HG02623 (cell line): ENCODE data around the gene CSNK1G1.
"Not testable (repeated sequence)": the region's sequence is repeated elsewhere in the genome, so short reads cannot be mapped to it uniquely, and the experiment has no call there.

Experiments
- ATAC-seq: cut with Tn5 transposase; IDR thresholded peaks from one replicate; pipeline ENCODE4 v1.9.1; 2021; ENCODE audit warnings: moderate library complexity; ENCODE audit not compliant: unreplicated experiment

Gene CSNK1G1

DNA sequence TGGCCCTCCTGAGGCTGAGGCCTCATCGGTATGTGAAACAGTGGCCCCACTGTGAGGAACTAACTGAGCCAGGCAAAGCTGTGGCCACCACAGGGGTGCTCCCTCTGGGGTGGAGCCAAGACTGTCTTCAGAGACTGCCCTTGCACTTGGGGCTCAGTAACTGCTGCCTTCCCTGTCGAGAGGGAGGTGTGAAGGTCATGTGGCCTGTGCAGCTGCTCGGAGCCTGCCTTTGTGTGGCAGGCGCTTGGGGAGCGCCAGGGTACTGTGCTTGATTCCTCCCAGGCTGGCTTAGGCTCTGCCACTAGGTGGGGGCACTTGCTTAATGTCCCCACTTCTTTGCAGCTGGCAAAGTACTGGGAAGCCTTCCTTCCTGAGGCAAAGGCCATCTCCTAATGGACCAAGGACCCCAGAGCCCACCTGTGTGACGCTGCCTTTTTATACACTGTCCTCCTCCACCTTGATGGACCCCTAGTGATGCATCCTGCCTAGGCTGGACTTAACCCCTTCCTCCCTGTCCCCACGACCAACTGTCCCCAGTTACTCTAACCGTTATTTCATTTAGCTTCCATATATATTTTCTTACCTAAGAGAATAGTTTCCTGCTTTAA, 218.6 kb downstream of the CSNK1G1 start:
- ATAC-seq: no peak

DNA sequence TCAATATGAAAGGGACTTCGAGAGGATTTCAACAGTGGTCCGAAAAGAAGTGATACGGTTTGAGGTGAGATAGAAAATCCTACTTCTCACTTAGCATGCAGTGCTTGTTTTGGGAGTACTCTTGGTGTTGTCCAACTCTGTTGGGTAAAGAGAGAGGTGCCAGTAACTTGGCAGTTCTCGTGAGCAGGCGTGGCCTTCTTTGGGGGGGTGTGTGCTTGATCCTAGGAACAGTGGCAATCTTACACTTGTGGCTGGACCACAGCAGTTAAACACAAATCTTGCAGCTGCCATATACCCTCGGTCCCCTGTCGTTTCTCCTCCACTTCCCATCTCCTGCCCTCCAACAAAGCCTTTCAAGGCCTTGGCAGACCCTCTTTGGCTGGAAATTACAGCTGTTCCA, 219.6 kb downstream of the CSNK1G1 start:
- no peak for ATAC-seq

DNA sequence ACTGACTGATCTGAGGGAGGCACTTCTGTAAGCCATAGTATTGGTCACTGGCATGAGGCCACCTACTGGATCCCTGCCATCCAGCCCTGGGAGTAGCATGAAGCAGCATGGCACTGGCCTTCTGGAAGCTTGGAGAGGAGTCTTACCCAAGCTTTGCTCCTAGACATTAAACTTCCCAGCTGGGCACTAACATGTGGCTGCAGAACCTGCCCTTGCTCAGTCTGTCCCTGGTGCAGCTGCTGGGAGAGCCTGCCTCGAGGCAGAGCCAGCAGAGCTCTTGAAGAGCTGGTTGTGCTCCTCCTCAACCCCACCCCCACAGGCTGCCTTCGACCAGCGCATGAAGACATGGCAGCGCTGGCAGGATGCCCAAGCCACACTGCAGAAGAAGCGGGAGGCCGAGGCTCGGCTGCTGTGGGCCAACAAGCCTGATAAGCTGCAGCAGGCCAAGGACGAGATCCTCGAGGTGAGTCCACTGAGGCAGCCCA, 221.6 kb downstream of the CSNK1G1 start:
- no peak for ATAC-seq

DNA sequence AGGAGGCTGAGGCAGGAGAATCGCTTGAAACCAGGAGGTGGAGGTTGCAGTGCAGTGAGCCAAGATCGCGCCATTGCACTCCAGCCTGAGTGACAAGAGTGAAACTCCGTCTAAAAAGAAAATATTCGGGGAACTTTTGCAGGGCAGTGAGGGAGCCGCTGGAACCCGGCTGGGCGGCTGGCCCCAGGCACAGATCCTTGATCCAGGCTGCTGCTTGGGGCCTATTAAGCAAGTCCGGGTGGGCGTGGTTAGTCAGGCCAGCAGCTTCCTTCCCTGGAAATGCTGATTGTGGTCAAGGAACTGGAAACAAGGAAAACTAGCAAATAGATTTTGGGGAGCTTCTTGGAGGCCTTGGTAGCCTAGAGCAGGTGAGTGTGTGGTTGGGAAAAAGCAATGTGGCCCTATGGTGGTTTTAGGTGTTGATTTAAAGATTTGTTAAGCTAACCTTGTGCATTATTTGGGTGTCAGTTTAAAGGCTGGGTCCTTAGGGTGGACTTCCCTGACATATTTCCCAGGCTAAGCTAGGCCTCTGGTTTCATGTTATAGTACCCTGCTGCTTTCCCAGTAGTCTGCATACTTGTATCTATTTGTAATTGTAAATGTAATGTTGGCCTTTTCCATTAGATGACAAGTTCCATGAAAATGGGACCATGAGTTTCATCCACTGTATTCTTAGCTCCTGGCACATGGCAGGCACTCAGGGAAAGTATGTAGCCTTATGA, 222.2 kb downstream of the CSNK1G1 start:
- no peak for ATAC-seq

DNA sequence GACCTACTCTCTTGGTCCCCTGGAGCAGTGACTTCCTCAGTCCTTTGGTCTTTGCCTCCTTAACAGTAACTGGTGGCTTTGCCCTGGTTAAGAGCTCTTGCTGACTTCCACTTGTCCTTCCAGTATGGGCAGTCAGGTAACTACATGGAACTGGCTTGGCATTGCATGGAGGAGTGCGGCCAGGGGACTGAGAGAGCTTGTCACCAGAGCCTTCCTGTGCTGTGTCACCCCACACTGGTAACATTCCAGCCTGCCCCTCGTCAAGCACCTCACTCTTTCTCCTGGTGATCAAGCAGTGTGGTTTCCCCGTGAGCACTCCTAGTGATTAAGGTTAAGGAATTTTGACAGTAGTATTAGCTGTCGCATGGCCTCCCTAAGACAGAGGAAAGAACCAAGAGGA, 223.8 kb downstream of the CSNK1G1 start:
- no peak for ATAC-seq

DNA sequence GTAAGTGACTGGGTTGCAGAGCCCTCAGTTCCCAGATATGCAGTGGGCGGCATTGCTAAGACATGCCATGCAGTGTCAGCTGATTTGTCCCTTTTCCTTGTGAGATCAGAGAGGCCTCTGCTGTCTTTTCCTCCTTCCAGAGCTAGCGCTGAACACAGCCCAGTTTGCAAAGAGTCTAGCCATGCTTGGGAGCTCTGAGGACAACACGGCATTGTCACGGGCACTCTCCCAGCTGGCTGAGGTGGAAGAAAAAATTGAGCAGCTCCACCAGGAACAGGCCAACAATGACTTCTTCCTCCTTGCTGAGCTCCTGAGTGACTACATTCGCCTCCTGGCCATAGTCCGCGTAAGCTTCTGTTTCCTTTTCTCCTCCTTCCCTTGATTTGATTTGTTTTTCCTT, 224.4 kb downstream of the CSNK1G1 start:
- ATAC-seq: no peak

DNA sequence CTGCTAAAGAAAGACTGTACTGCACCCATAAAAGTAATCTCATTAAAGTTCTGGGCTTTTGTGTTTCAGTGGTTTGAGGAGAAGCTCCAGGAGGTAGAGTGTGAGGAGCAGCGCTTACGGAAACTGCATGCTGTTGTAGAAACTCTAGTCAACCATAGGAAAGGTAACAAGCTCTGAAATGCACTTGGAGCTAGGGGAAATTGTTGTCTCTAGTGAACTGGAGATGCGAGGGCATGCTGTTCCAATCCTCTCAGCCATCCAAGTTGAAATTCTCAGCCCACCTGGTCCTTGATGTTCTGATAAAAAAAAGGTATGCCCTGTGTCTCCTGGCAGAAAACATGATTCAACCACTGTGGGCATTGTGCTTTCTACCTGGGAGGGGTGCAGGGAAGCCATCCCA, 225.8 kb downstream of the CSNK1G1 start:
- ATAC-seq: no peak

DNA sequence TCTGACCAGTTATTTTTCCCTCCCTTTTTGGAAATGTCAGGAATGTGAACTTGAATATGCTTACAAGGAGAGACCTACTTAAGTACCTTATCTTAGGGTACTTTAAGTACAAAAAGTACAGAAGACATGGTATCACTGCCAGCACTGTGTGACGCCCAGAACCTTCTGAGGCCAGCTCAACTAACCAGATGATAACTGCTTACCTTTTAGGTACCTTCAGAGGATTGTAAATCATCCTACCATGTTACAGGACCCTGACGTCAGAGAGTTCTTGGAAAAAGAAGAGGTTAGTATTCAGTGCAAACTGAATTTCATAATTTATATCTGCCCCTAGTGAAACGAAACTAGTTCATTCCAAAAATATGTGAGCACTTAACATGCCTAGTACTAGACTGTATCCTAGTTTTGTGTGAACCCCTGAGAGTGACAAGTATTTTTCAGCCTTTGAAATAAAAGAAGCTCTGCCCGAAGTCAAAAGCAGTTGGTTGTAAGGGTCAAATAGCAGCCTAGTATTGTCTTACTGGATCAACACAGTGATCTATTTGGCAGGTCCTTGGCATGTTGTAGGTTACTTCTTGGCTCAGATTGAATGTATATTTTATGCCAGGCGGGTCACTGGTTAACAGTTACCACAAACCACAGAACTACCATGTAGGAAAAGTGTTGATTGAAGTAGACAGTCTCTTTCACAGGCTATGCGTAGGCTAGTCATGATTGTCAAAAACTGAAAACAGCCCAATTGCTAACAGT, 228.3 kb downstream of the CSNK1G1 start:
- ATAC-seq: no peak

DNA sequence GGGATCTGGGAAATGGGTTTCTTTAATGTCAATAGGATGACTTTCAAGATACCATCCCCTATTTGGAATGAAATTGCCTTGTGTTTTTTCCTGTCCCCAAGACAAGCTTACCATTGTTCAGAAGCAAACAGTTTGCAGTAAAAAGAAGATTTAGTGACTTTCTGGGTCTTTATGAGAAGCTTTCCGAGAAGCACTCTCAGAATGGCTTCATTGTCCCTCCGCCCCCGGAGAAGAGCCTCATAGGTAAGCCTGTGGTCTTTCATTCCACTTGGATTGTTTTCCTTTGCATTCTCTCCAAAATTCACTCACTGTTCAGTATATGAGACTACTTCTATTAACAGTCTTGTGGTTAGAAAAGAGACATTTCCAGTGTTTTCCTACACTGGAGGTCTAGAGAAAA, 230.0 kb downstream of the CSNK1G1 start:
- no peak for ATAC-seq

DNA sequence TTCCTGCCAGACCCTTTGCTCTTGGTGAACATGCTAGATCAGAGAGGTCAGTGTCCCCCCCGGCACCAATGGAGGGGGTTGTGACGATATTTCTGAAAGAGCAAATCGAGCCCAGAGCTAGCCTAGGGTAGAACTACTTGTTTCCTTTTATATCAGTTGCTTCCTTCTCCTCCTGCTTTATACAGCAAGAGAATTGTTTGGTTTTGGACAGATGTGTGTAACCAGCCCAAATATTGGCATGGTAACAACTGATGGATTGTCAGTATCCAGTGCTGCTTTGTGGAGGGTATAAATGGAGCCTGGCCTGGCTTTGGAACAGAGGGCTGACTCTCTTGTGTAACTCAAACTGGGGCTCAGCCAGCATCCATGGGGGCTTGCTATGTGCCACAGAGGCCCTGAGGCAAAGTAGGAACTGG, 233.0 kb downstream of the CSNK1G1 start:
- no peak for ATAC-seq

DNA sequence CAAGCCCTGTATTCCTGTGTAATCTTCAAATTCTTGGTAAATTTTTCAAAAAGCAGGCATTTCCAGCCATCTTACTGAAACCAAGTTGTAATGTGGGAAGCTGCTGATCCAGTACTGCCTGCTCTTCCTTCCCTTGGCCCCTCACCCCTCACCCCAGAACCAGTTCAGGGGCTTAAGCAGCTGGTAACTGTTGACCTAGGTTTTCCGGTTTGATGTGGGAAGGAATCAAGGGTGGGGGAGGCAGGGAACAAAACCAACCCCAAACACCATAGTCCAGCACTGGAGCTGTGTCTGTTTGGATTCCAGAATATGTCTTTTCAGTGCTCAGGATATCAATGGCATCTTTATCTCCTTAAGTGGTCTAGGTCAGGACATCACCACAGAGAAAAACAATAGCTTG, 233.5 kb downstream of the CSNK1G1 start:
- no peak for ATAC-seq

DNA sequence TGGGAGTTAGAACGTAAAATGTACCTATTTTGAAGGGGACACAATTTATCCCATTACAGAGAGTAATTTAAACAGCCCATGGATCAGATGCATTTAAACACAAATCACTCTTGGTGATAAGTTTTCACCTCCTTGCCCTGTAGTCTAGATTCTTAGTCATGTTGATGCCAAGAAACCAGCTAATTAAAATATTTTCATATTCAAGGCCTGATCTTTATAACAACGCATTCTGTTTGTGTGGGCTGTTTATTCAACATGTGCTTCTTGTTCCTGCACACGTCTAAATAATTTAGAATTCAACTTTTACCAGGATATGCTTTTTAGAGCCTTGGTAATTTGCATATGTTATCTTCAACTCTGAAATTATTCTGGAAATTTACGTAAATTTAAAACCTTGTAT, 234.4 kb downstream of the CSNK1G1 start:
- ATAC-seq: no peak

DNA sequence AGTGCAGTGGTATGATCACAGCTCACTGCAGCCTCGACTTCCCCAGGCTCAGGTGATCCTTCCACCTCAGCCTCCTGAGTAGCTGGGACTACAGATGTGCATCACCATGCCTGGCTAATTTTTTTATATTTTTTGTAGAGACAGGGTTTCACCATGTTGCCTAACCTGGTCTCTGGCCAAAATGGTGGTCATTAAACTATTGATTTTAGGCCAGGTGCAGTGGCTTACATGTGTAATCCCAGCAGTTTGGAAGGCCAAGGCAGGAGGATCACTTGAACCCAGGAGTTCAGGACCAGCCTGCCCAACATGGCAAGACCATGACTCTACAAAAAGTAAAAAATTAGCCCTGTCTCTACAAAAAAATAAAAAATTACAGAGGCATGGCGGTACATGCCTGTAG, 235.7 kb downstream of the CSNK1G1 start:
- ATAC-seq: not testable (repeated sequence)

DNA sequence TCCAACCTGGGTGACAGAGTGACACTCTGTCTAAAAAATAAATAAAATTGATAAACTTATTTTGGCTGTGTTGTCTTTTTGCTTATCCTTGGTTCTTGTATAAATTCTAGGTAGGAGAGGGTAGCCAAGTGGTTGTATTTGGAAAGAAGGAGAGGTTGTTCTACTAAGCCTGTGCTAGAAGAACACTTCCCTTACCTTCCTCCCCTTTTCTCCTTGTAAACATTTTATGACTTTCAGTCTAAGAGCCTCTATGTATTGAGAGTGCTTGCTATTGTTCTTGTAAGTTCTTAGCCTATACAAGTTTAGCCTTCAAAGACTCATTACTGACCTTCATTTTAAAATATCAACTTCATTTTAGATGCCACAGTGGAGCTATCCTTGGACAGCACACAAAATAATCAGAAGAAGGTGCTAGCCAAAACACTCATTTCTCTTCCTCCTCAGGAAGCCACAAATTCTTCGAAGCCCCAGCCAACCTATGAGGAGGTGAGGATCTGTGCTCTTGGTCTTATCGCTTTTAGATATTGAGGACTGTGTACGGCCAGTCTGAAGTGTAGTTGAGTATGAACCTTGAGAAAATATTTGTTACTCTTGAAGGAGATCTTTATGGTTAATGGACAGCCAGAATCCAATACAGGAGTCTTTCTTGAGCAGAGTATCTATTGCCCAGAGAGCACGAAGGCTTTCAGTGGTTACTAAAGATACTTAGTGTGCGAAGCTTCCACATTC, 238.1 kb downstream of the CSNK1G1 start:
- ATAC-seq: no peak
